Mucosa of rectum (tissue), 2 donors: ENCODE results near the gene SAMD5.
A peak's percentile ranks its signal among the peaks of the same experiment; 100 is the strongest.

Experiments used
- H3K27ac ChIP-seq, 2 donors: one replicate each; pipeline ENCODE4 v1.7.0; 2013; ENCODE audit warnings: inconsistent platforms in 2 of 2, low read depth in 2 of 2, low read length in 2 of 2
- H3K27me3 ChIP-seq, 2 donors: one replicate each; pipeline ENCODE4 v1.7.0; 2013; ENCODE audit warnings: low read length in 2 of 2; ENCODE audit not compliant: control insufficient read depth in 2 of 2, insufficient read depth in 2 of 2
- H3K36me3 ChIP-seq, 2 donors: one replicate each; pipeline ENCODE4 v1.7.0; 2013; ENCODE audit warnings: low read length in 2 of 2; ENCODE audit not compliant: control insufficient read depth in 2 of 2, insufficient read depth in 2 of 2
- H3K4me1 ChIP-seq, 2 donors: one replicate each; pipeline ENCODE4 v1.7.0; 2013; ENCODE audit warnings: low read length in 2 of 2, mild to moderate bottlenecking in 1 of 2; ENCODE audit not compliant: control insufficient read depth in 2 of 2, insufficient read depth in 2 of 2
- H3K4me3 ChIP-seq, 2 donors: one replicate each; pipeline ENCODE4 v1.7.0; 2013; ENCODE audit warnings: low read length in 2 of 2
- H3K9ac ChIP-seq, 2 donors: one replicate each; pipeline ENCODE4 v1.7.0; 2013; ENCODE audit warnings: low read length in 2 of 2, low read depth in 1 of 2, mild to moderate bottlenecking in 1 of 2
- H3K9me3 ChIP-seq, 2 donors: one replicate each; pipeline ENCODE4 v1.7.0; 2013; ENCODE audit warnings: low read length in 2 of 2; ENCODE audit not compliant: control insufficient read depth in 2 of 2
- donor health status: healthy.
- donor health status: Normal muscosa, but diverticular disease.

The SAMD5 gene

DNA sequence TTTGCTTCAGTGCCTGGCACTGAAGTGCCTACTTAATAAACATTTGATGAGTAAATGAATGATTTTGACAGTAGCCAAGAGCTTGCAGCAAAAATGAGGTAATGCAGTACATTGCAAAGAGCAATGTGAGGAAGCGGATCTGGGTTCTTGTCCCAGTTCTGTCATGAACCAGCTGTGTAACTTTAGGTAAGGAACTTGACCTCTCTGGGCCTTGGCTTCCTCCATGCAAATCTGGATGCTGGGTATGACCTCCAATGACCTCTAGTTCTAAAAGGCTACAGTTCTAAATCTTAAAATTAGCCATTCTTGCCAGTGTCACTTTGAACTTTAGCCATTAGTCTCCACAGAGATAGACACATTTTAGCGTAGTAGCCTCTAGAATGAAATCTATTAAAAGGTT lies 3.6 kb upstream of the SAMD5 start:
- Histone ChIP-seq H3K36me3 (no peaks in the 10 kb centered on the region), H3K4me3 (no peak overlapping the region), H3K9me3 (no peaks in the 10 kb centered on the region), H3K27ac (no peak overlapping the region), H3K9ac (no peak overlapping the region), H3K4me1 (peaks cover 8 to 12% of the 10 kb centered on the region in 2 donors), H3K27me3 (peaks cover 0 to 2% of the 10 kb centered on the region in 2 donors)

DNA sequence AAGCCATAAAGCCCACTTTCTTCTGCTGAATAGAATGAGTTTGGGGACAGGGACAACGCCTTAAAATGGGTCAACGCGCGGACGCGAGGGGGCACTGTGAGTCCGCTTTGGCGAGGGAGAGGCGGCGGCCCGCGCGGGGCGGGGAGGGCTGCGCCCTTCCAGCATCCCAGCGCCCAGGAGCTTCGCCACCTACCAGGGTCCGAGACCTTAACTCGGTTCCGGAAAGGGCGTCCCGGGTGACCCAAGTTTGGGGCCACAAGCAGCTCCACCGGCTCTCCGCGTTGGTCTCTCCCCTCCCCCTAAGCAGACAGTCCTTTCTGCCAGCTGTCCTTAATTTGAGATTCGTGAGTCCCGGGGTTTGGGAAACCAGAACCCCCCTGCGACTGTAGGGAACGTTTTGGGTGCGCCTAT lies 1.8 kb upstream of the SAMD5 start:
- H3K4me3 ChIP-seq = peak overlapping the region; percentile 81 to 83
- peaks cover 12% of the 10 kb centered on the region in 2 donors for H3K4me1 ChIP-seq
- no peaks in the 10 kb centered on the region for H3K36me3 ChIP-seq
- H3K27me3 ChIP-seq = no peaks in the 10 kb centered on the region
- no peaks in the 10 kb centered on the region for H3K9me3 ChIP-seq
- peak overlapping the region; percentile 34 to 66 for H3K9ac ChIP-seq
- H3K27ac ChIP-seq = no peak overlapping the region

DNA sequence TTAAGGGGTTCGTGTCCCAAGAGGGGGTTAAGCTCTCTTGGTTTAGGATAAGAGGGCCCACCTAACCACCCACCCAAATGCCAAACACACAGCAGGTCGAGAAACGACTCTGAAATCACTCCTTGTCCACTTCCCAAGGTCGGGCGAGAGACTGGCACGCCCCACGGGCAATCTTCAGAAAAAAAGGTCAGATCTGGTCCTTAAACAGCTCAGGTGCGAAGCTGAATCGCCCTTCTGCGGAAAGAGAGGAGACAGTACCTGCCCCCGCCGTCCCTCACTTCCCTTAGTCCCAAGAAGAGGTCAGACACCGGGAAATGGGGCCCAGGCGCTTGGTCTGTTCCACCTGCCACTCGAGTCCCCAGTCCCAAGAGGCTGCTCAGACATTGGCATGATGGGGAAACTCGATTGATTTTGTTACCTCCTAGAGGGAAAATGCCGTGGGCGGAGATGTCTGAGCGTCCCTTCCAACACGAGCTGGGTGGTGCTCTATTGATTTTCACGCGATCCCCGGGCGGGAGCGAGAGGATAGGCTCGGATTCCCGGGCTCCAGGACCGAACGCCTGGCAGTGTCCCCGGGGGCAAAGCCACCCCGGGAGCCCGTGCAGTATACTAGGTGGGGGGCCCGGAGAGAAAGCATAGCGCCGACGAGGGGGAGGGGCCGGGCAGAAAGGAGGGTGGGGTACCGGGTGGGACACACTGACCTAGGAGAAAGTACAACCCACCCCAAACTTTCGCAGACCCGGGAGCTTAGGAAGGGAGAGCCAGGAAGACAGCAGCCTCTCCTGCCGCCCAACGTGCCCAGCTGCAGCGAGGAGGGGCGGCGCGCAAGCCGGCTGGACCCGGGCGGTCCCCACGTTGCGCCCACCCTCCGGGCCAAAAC lies 1.1 kb upstream of the SAMD5 start:
- Histone ChIP-seq H3K9ac (peak overlapping the region; percentile 66 to 68), H3K27me3 (no peaks in the 10 kb centered on the region), H3K4me1 (peaks cover 12% of the 10 kb centered on the region in 2 donors), H3K4me3 (peak overlapping the region; percentile 81 to 83), H3K9me3 (no peaks in the 10 kb centered on the region), H3K27ac (peak overlapping the region; percentile 58 to 71), H3K36me3 (no peaks in the 10 kb centered on the region)

DNA sequence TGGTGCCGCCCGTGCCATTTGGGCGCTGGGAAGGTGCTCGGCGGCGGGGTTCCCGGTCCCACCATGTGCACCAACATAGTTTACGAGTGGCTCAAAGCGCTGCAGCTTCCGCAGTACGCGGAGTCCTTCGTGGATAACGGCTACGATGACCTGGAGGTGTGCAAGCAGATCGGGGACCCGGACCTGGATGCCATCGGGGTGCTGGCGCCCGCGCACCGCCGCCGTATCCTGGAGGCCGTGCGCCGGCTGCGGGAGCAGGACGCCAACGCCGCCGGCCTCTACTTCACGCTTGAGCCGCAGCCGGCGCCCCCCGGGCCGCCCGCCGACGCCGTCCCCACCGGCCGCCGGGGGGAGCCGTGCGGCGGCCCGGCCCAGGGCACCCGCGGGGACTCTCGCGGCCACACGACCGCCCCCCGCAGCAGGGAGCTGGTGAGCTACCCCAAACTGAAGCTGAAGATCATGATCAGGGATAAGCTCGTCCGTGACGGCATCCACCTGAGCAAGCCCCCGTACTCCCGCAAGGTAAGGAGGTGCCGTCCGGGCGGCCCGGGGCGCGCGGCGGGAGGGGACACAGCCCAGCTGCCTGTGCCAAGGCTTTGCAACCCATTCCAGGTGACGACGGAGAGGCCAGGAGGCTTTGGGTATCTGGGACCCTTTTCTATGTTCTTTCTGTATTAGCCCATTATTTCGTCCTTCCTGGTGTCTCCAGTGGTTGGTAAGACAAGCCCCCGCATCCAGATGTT lies 547 bp downstream of the SAMD5 start:
- H3K9ac ChIP-seq = peak overlapping the region; percentile 24 to 57
- no peaks in the 10 kb centered on the region for H3K36me3 ChIP-seq
- H3K27ac ChIP-seq = peak overlapping the region; percentile 30 to 71
- peak overlapping the region; percentile 81 to 83 for H3K4me3 ChIP-seq
- no peaks in the 10 kb centered on the region for H3K9me3 ChIP-seq
- H3K27me3 ChIP-seq = no peaks in the 10 kb centered on the region
- H3K4me1 ChIP-seq = peaks cover 12% of the 10 kb centered on the region in 2 donors

DNA sequence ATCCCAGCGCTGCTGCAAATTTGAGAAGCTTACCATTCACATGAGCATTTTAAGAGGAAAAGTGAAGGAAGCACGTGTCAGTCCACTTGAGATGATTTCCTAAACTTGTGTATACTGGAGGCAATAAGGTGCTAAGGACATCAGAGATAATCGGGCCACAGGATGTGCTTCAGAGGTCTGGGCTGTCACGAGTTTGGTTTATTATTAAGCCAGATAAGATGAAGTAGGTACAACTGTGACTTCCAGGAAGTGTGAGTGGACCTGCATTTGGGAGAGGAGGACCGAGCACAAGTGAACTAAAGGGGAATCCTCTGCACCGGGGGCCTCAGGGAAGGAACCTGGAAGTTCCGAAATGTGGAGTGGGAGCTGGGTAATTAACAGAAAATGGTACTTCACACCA lies 1.4 kb downstream of the SAMD5 start:
- Histone ChIP-seq H3K4me1 (peaks cover 12% of the 10 kb centered on the region in 2 donors), H3K27me3 (no peaks in the 10 kb centered on the region), H3K4me3 (peak overlapping the region; percentile 81 to 83), H3K9ac (peak overlapping the region; percentile 32 to 41), H3K27ac (no peak overlapping the region), H3K9me3 (no peaks in the 10 kb centered on the region), H3K36me3 (no peaks in the 10 kb centered on the region)

DNA sequence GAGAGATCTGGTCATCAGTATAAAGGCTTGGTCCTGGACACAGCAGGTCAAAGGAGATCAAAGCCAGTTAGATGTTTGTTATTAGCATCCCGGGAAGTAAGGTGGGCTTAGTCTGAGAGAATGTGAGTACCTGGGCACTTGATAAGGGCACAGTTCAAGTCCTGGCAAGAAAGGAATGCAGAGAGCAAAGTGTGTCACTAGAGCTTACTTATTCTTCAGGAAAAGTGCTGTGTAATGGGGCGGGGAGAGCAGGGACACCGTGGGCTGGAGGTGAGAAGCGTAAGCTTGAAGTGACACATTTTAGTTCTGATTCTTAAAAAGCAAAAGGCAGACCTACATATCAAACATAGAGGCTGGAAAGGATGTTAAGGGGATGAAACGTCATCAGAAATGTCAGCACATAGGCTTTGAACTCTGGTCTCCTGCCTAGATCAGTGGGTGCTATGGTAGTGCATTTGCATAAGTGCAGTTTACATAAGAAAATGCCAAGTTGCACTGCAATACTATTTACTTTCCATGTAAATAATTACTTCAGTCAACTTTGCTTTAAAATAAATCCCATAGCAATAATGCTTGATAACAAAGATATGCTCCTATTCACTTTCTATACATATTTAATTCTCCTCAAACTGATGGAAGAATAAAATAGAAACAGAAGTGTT lies 2.6 kb downstream of the SAMD5 start:
- Histone ChIP-seq H3K27ac (no peak overlapping the region), H3K9ac (no peak overlapping the region), H3K4me1 (peaks cover 12% of the 10 kb centered on the region in 2 donors), H3K4me3 (peak overlapping the region; percentile 2 to 83), H3K9me3 (no peaks in the 10 kb centered on the region), H3K27me3 (no peaks in the 10 kb centered on the region), H3K36me3 (no peaks in the 10 kb centered on the region)

DNA sequence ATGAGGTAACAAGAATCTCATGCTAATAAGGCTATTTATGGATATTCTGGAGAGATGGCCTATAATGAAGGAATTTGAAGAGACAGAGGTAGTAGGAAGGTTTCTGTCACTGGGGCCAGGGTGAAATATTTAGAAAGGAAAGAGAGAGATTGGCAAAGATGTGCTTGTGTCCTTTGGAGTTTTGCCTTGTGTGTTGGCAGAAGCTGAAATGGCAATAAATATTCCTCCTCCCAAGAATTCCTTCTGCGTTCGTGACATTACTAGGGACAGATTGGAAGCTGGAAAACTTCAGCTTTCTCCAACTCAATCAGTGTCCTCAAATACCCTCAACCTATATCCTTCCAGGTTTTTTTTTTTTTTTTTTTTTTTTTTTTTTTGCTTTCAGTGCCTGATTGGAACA lies 6.3 kb downstream of the SAMD5 start:
- H3K9me3 ChIP-seq = no peaks in the 10 kb centered on the region
- no peak overlapping the region for H3K27ac ChIP-seq
- H3K27me3 ChIP-seq = no peaks in the 10 kb centered on the region
- H3K4me3 ChIP-seq = no peak overlapping the region
- no peak overlapping the region for H3K9ac ChIP-seq
- peaks cover 0 to 3% of the 10 kb centered on the region in 2 donors for H3K4me1 ChIP-seq
- H3K36me3 ChIP-seq = no peaks in the 10 kb centered on the region

DNA sequence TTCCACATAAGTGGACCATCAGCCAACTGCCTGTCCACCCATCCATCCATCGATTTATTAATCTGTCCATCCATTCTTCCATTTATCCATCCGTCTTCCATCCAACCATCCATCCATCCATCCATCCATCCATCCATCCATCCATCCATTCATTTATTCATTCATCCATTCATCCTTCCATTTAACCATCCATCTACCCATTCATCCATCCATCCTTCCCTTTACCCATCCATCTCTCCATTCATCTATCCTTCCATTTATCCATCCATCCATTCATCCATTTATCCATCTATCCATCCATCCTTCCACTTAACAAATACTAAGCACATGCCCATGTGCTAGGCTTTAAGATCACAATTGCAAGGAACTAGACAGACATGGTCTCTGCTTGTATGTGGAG lies 6.8 kb downstream of the SAMD5 start:
- no peaks in the 10 kb centered on the region for H3K9me3 ChIP-seq
- H3K4me3 ChIP-seq = no peak overlapping the region
- H3K27me3 ChIP-seq = no peaks in the 10 kb centered on the region
- H3K27ac ChIP-seq = no peak overlapping the region
- no peaks in the 10 kb centered on the region for H3K36me3 ChIP-seq
- H3K9ac ChIP-seq = no peak overlapping the region
- H3K4me1 ChIP-seq = peaks cover 0 to 3% of the 10 kb centered on the region in 2 donors

DNA sequence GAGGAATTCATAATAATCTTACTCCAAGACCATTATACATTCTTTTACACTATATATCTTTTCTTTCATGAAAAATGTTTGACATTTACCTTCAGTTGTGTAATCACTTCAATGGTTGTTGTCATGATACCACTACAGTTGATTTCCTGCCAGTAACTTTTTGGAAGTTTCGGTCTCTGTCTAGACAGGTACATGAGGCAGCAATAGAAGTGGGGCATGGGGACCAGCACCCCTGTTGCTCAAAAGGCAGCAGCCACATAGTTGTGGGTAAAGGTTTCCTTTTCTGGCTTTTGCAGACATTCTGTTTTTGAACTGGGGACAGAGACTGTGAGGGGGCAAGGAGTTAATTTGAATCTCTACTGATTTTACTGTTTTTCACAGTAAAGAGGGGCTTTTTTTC lies 14.1 kb downstream of the SAMD5 start:
- Histone ChIP-seq H3K4me3 (no peak overlapping the region), H3K27me3 (no peaks in the 10 kb centered on the region), H3K9me3 (no peaks in the 10 kb centered on the region), H3K9ac (no peak overlapping the region), H3K36me3 (no peaks in the 10 kb centered on the region), H3K4me1 (no peaks in the 10 kb centered on the region), H3K27ac (no peak overlapping the region)
